Endometrial microvascular endothelial cells (primary cell): ENCODE data around the gene ZMPSTE24. TPM values are rescaled to one million over a fixed set of nuclear protein-coding genes. Genes with fewer than 3 reads are reported as not detected.

Source experiments
- in situ Hi-C: cut with HindIII; loops from 2 replicates; pipeline ENCODE4 v1.10.0; 2017; ENCODE audit warnings: low sequenced_read_pairs, low pct_unique_long_range_greater_than_20kb; ENCODE audit errors: inconsistent ontology term
- total RNA-seq: library from RNA; depleted of rRNA; stranded (reverse); fragments of >200 nt; gene quantifications from one replicate; pipeline ENCODE4 v1.2.3, GENCODE V29; 2015; ENCODE audit errors: inconsistent ontology term

The ZMPSTE24 gene
- total RNA-seq, 1 donor from 2014 or later = 78.8 TPM

- in situ Hi-C loops = no loop called here
Observed at GRCh38 chr1:40256401-40257084, 1.5 kb upstream of the ZMPSTE24 start.

DNA sequence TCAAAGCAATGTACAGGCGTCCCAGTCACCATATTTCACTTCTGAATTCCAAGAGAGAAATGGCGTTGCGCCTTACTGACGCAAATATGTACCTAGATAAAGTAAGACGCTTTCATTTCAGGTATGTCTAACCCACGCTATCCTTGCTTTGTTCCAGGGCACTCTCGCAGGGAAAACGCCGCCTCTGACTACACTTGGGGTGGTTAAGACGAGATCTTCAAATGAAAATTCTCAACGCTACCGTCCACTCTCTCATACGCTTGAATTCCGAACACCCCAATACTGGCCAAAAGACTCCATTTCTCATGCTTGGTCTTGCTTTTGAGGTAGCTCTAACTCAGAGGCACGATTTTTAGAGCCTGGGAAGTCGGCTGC, 736 bp upstream of the ZMPSTE24 start:
- in situ Hi-C loops = no loop called here

DNA sequence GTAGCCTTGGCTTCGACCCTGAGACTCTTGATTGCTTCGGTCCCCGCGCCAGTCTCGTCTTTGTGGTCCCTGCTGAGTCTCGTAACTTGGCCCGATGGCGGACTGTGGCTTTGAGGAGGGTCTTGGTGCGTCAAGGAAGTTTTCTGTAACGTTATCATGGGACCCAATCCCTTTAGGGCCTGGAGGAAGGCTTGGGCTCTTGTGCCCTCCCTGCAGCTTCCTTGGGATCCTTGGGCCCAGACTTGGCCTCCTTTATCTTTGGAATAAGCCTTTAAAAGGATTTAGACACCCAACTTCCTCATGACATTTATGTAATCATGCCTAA, 371 bp downstream of the ZMPSTE24 start:
- in situ Hi-C loops = no loop called here

DNA sequence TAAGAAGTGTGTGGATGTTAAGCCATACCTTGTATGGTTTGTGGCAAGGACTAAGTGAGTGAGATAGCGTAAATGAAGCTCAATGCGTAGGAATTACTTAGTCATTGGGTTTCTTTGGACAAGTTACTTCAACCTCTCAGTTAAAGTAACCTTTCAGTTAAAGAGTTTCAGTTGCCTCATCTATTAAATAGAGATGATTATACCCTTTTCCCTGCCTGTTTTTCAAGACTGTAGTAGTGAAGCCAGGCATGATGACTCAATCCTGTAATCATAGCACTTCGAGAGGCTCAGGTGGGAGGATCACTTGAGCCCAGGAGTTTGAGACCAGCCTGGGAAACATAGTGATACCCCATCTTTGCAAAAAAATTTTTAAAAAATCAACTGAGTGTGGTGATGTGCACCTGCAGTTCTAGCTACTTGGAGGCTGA, 6.3 kb downstream of the ZMPSTE24 start:
- in situ Hi-C loops = no loop called here

DNA sequence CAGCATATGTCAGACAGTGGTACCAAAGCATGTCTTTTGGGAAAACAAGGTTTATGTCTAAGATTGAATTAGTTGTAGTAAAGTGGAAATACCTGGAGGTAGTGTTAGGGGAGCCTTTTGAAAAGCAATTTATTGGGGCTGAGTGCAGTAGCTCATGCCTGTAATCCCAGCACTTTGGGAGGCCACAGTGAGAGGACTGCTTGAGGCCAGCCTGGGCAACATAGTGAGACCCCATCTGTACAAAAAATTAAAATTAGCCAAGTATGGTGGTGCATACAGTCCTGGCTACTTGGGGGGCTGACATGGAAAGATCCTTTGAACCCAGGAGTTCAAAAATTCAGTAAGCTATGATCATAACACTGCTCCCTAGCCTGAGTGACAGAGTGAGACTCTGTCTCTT, 7.3 kb downstream of the ZMPSTE24 start:
- in situ Hi-C loops = no loop called here

DNA sequence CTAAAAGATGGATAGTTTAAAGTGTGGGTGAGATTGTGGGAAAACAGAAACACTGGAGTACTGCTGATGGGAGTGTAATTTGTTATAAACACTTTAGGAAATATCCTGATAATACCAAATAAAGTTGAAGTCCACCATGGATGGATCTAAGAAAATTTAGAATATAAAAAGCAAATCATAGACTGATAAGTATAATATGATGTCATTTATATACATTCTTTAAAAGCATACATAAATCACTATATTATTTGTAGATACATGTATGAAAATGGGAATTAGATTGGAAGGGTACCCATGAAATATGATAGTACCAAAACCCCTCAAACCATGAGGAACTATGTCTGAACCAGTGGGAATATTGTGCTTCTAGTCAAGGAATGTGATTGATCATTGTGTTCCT, 7.9 kb downstream of the ZMPSTE24 start:
- in situ Hi-C loops = no loop called here

DNA sequence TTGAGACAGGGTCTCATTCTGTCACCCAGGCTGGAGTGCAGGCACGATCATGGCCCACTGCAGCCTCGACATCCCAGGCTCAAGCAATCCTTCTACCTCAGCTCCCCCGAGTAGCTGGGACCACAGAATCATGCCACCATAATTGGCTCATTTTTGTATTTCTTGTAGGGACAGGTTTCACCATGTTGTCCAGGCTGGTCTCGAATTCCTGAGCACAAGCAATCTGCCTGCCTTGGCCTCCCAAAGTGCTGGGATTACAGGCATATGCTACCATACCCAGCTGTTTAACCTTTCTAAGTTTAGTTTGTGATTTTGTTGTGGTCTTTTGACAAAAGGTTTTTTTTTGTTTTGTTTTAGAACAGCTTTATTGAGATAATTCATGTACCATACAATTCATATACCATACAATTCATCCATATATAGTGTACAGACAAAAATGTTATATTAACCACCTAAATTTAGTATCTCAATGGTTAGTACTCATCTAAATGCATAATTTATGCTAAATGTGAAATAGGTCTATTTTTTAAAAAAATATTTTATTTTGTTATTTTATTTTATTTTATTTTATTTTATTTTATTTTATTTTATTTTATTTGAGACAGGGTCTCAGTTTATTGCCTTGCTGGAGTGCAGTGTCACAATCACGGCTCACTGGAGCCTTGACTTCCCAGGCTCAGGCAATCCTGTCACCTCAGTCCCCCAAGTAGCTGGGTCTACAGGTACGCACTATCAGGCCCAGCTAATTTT, 8.9 kb downstream of the ZMPSTE24 start:
- in situ Hi-C loops = no loop called here

GRCh38 chr1:40267767-40268187, 9.7 kb downstream of the ZMPSTE24 start:
- in situ Hi-C loops = no loop called here

DNA sequence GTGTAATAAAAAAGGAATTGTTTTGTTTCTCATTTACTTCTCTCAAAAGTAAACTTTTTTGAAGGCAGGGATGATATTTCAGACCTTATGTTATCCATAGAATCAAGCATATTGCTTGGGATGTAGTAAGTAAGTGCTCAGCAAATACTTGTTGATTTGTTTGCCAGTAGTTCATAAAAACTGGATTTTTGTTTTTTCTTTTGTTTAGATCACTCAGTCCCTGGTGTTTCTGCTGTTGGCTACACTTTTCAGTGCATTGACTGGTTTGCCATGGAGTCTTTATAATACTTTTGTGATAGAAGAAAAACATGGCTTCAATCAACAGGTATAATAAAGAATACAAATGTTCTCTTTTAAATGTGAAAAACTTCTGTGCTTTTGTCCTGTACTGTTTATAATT, 10.2 kb downstream of the ZMPSTE24 start:
- in situ Hi-C loops = no loop called here

GRCh38 chr1:40270152-40270834, 12.3 kb downstream of the ZMPSTE24 start:
- in situ Hi-C loops = no loop called here

- in situ Hi-C loops = no loop called here
Observed at GRCh38 chr1:40272653-40273213, 14.7 kb downstream of the ZMPSTE24 start.

DNA sequence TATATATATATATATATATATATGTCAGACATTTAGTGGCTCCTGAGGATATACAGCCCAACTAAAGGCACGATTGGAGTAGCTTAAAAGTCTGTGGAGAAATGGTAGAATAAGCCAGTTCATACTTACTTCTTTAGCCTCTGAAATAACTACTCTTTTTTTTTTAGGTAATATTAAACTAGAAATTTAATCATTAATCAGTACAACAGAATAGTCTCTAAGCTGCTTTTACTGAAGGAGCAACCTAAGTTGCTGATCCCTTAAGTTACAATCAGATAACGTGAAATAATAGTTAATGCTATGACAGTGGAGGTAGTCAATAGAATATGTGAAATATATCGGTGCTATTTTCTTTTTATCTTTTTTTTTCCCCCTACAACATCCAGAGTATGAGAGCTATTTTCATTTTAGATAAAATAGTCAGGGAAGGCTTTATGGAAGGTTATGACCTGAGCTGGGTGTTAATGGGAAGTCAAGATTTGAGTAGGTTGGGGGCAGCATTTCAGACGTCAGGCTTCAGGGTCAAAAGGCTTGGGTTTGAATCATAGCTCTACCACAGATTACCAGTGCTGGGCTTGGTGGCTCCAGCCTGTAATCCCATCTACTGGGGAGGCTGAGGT, 15.6 kb downstream of the ZMPSTE24 start:
- in situ Hi-C loops = no loop called here

DNA sequence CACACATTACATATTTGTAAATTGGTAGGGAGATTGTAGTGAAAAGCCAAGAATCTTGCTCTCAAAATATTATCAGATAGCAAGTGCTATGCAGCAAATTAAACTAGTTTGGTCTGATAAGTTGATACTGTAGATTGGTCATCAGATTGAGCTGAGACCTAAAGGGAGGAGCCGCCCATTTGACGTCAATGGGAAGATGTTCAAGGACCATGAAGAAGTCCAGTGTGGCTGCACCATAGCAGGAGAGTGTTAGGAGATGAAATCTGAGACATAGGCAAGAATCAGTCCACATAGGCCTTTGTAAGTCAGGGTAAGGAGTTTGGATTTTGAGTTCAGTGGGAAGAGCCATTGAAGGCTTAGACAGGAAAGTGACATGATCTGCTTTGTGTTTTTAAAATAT, 16.3 kb downstream of the ZMPSTE24 start:
- in situ Hi-C loops = no loop called here

GRCh38 chr1:40276122-40276521, 18.1 kb downstream of the ZMPSTE24 start:
- in situ Hi-C loops = no loop called here

- in situ Hi-C loops = no loop called here
Observed at GRCh38 chr1:40281853-40282252, 23.8 kb downstream of the ZMPSTE24 start.

DNA sequence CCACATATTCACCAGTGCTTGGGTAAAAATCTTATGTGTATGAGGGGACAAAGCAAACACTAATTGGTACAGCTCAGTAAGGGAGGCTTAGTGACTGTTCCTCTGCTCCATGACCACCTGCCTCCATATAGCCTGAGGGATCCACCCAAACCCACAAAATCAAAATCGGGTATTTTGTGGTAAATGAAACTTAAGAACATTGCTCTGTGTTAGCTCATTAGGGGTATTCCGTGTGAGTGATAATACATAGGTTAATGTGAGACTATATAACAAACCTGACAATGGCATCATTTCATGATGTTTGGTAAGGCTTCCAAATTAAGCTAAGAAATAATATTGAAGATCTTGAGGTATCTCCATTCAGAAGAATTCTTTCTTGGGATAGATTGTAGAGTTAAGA, 33.3 kb downstream of the ZMPSTE24 start:
- in situ Hi-C loops = no loop called here

DNA sequence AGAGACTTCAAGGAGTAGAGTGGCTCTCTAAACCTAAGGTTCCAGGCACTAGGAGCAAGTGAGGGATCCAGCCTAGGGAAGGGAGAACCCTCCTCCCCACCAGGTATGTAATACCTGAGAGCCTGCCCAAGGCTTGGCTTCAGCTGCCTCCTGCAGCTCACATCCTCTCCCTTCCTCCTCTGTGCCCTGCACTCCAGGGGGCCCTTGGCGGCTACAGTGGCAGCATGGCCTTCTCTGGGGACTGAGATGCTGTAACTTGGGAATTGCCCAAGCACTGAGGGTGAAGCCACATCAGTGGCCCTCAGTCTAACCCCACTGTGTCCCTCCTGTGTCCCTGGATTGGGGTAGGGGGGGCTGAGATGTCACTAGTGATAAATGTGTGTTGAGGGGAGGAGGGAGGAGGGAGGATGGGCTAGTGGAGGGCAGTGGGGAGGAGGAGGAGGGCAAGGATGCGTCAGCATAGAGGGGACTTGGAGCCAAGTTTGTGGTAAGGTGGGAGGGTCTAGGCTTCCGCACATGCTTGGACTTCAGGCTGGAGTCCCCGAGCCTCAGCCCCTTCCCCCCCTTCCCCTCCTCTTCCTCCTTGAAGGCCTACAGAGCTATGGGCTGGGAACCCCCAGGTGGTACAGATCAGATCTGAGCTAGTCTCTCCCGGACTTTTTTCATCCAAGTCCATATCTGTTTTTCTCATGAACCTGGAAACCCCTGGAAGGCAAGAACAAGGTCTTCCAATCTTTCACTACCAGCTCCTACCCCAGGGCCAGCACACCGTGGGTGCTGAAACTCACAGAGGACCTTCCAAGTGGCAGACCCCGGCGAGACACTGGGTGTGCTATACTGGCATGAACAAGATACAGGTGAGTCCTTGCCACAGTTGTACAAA, 41.6 kb downstream of the ZMPSTE24 start:
- in situ Hi-C loops = no loop called here

DNA sequence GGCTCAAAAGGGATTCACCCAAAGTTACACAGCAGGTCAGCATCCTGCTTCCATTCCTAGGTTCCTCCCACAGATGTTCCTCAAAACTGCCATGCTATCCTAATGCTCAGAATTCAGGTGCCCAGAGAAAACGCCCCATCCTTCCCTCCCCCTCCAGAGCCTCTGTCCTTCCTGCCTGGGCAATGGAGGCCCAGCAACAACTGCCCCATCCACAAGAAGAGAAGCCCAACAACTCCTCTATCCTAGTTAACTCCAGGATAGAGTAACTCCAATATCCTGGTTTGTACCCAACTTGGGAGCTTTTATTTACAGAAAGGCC, 42.2 kb downstream of the ZMPSTE24 start:
- in situ Hi-C loops = no loop called here

DNA sequence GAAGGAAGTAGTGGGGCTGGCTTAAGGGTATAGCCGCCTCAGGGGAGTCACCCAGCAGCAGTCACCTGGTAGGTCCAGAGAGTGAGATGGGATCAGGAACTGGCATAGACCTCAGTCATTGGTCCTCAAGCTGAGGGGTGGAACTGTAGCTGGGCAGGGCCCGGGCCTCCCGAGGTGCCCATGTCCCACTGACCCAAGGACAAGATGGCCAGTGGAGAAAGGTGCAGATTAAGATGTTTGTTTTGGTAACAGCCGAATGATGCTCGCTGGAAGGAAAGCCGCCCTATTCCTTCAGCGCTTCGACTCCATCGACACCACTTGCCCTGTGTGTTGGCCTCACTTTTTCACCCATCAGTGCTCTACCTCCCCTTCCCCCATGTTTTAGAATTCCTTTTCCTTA, 42.6 kb downstream of the ZMPSTE24 start:
- in situ Hi-C loops = no loop called here
